Measurements from ENCODE around the gene PRKX. TPM values are rescaled to one million over a fixed set of nuclear protein-coding genes. Genes with fewer than 3 reads are reported as not detected.
"Not testable (repeated sequence)": the region's sequence is repeated elsewhere in the genome, so short reads cannot be mapped to it uniquely, and the experiment has no call there.

PRKX gene
- total RNA-seq, 3 donors from 2014 or later (not counting 1 experiment from before 2014, with no cell fraction given) = 44.9 to 131 (median 97.6) TPM

DNA sequence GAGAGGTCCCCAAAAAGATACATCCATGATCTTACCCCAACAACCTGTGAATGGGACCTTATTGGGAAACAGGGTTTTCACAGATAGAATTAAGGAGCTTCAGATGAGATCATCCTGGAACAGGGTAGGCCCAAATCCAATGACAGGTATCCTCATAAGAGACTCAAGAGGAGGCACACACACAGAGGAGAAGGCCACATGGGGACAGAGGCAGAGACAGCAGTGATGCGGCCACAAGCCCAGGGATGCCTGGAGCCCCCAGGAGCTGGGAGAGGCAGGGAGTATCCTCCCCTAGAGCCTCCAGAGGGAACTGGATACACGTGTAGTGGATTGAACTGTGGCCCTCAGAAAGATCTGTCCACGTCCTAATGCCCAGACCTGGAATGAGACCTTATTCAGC, 82.3 kb downstream of the PRKX start:
- H3K4me1 Mint-ChIP-seq = peaks cover 2 to 8% of the 10 kb centered on the region in 2 donors
- H3K27me3 Mint-ChIP-seq (ENCODE audit: low read depth in 2 of 2) = no peaks in the 10 kb centered on the region
- H3K4me3 Mint-ChIP-seq = no peak overlapping the region
- Histone ChIP-seq H3K27me3 (ENCODE audit: control insufficient read depth, insufficient read depth, low read length) (no peaks in the 10 kb centered on the region), H3K9me3 (ENCODE audit: control insufficient read depth, insufficient read depth, low read length) (no peaks in the 10 kb centered on the region), H3K36me3 (ENCODE audit: control insufficient read depth, insufficient read depth, low read length) (peaks cover 18% of the 10 kb centered on the region), H3K27ac (ENCODE audit: low read length) (no peak overlapping the region), H3K4me3 (ENCODE audit: low read length) (no peak overlapping the region), H3K4me1 (ENCODE audit: control insufficient read depth, insufficient read depth, low read length) (no peaks in the 10 kb centered on the region)
- intact Hi-C loops (cut with micrococcal nuclease) = loop anchor here (10.0 kb wide), 1 partner anchor 596 kb away; no protein-coding TSS in a partner anchor
- DNase-seq (no peak), ATAC-seq (no peak)
- H3K27ac Mint-ChIP-seq = no peak overlapping the region
- H3K36me3 Mint-ChIP-seq = peaks cover 2% of the 10 kb centered on the region
- TF ChIP-seq, protein P1, sequence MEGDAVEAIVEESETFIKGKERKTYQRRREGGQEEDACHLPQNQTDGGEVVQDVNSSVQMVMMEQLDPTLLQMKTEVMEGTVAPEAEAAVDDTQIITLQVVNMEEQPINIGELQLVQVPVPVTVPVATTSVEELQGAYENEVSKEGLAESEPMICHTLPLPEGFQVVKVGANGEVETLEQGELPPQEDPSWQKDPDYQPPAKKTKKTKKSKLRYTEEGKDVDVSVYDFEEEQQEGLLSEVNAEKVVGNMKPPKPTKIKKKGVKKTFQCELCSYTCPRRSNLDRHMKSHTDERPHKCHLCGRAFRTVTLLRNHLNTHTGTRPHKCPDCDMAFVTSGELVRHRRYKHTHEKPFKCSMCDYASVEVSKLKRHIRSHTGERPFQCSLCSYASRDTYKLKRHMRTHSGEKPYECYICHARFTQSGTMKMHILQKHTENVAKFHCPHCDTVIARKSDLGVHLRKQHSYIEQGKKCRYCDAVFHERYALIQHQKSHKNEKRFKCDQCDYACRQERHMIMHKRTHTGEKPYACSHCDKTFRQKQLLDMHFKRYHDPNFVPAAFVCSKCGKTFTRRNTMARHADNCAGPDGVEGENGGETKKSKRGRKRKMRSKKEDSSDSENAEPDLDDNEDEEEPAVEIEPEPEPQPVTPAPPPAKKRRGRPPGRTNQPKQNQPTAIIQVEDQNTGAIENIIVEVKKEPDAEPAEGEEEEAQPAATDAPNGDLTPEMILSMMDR (IDR thresholded peaks at IDR 0.05) = no peak
- H3K9me3 Mint-ChIP-seq = peaks cover 0 to 3% of the 10 kb centered on the region in 2 donors
- 97% methylated on average over 3 of the region's 3 CpGs for WGBS (ENCODE audit: insufficient coverage)

DNA sequence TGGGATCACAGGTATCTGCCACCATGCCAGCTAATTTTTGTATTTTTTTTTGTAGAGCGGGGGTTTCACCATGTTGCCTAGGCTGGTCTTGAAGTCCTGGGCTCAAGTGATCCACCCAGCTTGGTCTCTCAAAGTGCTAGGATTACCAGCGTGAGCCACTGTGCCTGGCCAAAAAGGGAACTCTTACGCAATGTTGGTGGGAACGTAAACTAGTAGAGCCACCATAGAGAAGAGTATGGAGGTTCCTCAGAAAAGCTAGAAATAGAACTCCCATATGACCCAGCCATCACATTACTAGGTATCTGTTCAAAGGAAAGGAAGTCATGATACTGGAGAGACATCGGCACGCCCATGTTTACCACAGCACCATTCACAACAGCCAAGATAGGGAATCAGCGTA, 85.9 kb downstream of the PRKX start:
- no peaks in the 10 kb centered on the region for H3K27me3 Mint-ChIP-seq (ENCODE audit: low read depth in 2 of 2)
- Histone ChIP-seq H3K27me3 (ENCODE audit: control insufficient read depth, insufficient read depth, low read length) (no peaks in the 10 kb centered on the region), H3K4me3 (ENCODE audit: low read length) (no peak overlapping the region), H3K36me3 (ENCODE audit: control insufficient read depth, insufficient read depth, low read length) (peaks cover 18% of the 10 kb centered on the region), H3K4me1 (ENCODE audit: control insufficient read depth, insufficient read depth, low read length) (no peaks in the 10 kb centered on the region), H3K27ac (ENCODE audit: low read length) (no peak overlapping the region), H3K9me3 (ENCODE audit: control insufficient read depth, insufficient read depth, low read length) (no peaks in the 10 kb centered on the region)
- H3K9me3 Mint-ChIP-seq = peaks cover 0 to 3% of the 10 kb centered on the region in 2 donors
- DNase-seq (no peak), ATAC-seq (no peak)
- H3K36me3 Mint-ChIP-seq = peaks cover 8% of the 10 kb centered on the region
- peak overlapping the region in 1 of 2 donors; percentile 15 for H3K27ac Mint-ChIP-seq
- TF ChIP-seq, protein P1 (IDR thresholded peaks at IDR 0.05) = no peak
- peaks cover 0 to 4% of the 10 kb centered on the region in 2 donors for H3K4me1 Mint-ChIP-seq
- 96% methylated on average over 4 of the region's 7 CpGs for WGBS (ENCODE audit: insufficient coverage)
- H3K4me3 Mint-ChIP-seq = no peak overlapping the region
- intact Hi-C loops (cut with micrococcal nuclease) = no loop called here

DNA sequence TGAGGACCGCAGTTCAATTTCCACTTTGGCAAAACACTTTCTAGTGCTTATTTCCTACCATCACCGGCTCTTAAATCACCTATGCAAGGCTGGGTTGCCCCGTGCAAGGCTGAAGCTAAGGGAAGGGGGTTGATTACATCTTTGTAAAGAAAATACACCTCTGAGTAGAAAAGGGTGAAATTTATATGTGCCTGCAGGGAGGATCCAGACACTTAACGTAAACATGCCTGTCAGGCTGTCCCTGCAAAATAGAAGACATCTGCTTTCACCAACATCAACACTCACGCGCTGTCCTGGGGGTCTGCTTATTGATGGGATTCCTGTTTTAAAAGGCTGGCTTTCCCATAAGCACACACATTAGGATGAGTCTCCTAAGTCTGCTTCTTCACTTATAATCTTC, 92.0 kb downstream of the PRKX start:
- intact Hi-C loops (cut with micrococcal nuclease) = no loop called here
- Mint-ChIP-seq H3K27ac (no peak overlapping the region), H3K27me3 (ENCODE audit: low read depth in 2 of 2) (no peaks in the 10 kb centered on the region), H3K4me3 (no peak overlapping the region), H3K9me3 (no peaks in the 10 kb centered on the region), H3K4me1 (no peaks in the 10 kb centered on the region), H3K36me3 (peaks cover 23% of the 10 kb centered on the region)
- Histone ChIP-seq H3K27ac (ENCODE audit: low read length) (no peak overlapping the region), H3K27me3 (ENCODE audit: control insufficient read depth, insufficient read depth, low read length) (no peaks in the 10 kb centered on the region), H3K36me3 (ENCODE audit: control insufficient read depth, insufficient read depth, low read length) (peaks cover 30% of the 10 kb centered on the region), H3K4me3 (ENCODE audit: low read length) (no peak overlapping the region), H3K9me3 (ENCODE audit: control insufficient read depth, insufficient read depth, low read length) (no peaks in the 10 kb centered on the region), H3K4me1 (ENCODE audit: control insufficient read depth, insufficient read depth, low read length) (no peaks in the 10 kb centered on the region)
- no peak for DNase-seq
- no peak for ATAC-seq
- 46% methylated on average over 1 of the region's 6 CpGs for WGBS (ENCODE audit: insufficient coverage)
- TF ChIP-seq, protein P1 (IDR thresholded peaks at IDR 0.05) = no peak

DNA sequence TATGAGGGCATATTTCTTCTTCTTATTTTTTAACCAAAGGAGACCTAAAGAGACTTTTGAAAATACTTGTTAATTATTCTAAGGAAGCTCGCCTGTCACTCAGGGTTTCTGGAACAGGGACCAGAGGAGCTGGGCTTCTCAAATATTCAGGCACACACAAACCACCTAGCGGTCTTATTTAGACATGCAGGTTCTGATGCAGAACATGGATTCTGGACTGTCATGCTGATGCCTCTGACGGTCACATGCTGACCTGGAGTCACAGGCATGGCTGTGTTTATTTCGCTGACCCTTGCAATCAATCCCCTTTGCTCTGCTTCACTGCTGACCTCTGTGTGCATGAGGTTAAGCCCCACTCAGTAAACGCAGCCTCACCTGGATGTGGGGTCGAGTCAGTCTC, 101.7 kb downstream of the PRKX start:
- intact Hi-C loops (cut with micrococcal nuclease); H3K4me1 Mint-ChIP-seq; H3K27ac Mint-ChIP-seq; H3K9me3 Mint-ChIP-seq; H3K27ac ChIP-seq (ENCODE audit: low read length); H3K27me3 ChIP-seq (ENCODE audit: control insufficient read depth, insufficient read depth, low read length); DNase-seq; H3K4me1 ChIP-seq (ENCODE audit: control insufficient read depth, insufficient read depth, low read length); H3K27me3 Mint-ChIP-seq (ENCODE audit: low read depth in 2 of 2); H3K4me3 ChIP-seq (ENCODE audit: low read length); H3K4me3 Mint-ChIP-seq; ATAC-seq; H3K9me3 ChIP-seq (ENCODE audit: control insufficient read depth, insufficient read depth, low read length): not testable (repeated sequence)
- H3K36me3 Mint-ChIP-seq = peaks cover 21% of the 10 kb centered on the region
- H3K36me3 ChIP-seq (ENCODE audit: control insufficient read depth, insufficient read depth, low read length) = peaks cover 14% of the 10 kb centered on the region
- WGBS (ENCODE audit: insufficient coverage) = 100% methylated on average over 1 of the region's 6 CpGs
